IPS DF 19.7 (cell line): ENCODE results near the gene MCM5.

Experiments used
- DNase-seq: peaks from one replicate; pipeline ENCODE4 v3.0.0-alpha.2; 2013; ENCODE audit warnings: low read depth, low spot score

MCM5 gene

DNA sequence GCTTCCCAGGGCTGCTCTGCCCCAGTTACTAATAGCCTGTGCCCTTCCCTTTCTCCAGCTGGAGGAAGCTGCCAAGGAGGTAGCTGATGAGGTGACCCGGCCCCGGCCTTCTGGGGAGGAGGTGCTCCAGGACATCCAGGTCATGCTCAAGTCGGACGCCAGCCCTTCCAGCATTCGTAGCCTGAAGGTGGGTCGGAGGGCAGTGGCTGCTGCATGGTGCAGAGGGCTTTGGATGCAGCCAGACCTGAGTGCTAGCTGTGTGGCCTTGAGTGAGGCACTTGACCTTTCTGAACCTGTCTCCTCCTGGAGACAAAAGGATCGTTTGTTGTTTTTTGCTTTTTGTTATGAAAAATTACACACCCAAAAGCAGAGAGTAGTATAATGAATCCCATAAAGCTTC lies 3.4 kb downstream of the MCM5 start:
- no peak for DNase-seq

DNA sequence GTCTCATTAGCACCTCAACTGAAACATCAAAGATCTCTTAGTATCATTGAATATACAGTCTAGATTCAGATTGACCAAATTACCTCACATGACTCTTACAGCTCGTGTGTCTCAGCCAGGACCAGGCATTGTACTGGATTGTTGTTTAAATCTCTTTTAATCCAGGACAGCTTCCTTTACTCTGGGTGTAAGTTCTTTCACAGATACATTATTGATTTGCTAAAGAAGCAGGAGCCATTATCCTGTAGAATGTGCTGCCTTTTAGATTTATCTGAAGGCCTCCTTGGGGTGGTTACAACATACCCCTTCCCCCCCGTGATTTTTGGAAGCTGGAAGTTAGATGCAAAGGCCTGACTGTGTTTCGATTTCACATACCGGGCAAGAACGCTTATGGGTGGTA lies 4.2 kb downstream of the MCM5 start:
- DNase-seq: no peak

DNA sequence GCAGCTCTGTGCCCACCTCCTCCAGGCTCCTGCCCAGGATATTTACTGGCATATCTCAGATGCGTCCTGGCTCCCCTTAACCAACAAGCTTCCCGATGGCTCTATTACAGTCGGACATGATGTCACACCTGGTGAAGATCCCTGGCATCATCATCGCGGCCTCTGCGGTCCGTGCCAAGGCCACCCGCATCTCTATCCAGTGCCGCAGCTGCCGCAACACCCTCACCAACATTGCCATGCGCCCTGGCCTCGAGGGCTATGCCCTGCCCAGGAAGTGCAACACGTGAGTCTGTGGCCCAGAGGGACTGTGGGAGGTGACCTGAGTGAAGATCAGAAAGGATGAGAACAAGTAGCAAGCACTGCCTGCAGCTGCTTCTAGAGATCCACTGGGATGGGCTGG lies 6.5 kb downstream of the MCM5 start:
- DNase-seq: no peak

DNA sequence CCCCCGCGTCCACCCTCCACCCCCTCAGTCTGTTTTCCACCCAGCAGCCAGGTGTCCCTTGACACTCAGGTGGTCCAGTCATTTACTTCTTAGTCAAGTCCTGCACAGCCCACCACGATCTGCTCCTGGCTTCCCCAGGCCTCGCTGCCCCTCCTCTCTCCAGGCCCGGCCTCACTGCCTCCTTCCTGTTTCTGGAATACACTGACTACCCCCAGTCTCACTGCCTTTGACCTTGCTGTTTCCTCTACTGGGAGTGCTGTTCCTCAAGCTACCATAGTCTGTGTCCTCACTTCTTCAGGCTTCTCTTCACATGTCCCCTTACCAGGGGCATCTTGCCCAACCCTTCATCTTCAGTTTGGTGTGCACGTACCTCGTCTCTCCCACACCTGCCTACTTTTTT lies 7.4 kb downstream of the MCM5 start:
- no peak for DNase-seq

DNA sequence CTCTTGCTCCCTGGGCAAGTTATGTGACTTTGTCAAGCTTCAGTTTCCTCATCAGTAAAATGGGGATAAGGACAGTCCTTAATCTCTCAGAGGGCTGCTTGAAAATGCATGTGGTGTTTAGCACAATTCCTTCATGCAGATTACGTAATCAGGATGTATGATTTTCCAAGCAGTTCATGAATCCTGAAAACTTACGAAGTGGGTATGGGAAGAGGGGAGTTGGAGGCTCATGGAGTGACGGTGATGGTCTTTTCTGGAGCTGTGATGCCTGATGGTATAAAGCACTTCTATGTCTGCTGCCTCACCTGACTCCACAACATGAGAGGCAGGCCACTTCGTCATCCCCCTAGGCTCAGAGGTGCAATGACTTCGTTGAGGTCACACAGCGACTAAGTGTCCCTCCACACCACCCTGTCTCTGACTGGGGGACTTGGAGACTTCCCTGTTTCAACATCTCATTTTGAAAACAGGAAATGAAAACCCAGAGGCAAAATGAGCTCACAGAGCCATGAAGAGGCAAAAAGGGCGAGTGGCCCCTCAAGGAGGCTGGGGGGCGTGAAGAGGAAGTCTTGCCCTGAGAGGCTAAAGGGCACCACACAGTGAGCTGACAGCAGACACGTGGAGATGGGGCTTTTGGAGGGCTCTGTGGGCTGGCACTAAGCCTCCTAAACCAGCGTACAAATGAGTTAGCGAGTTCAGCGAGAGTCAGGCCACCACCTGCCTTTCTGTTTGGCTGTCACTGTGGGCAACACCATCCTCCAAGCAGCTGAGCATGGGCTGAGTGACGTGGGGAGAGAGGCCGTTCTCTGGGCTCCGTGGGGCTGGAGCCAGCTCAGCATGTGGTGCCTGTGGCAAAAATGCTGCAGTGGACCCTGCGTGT lies 10.1 kb downstream of the MCM5 start:
- no peak for DNase-seq

DNA sequence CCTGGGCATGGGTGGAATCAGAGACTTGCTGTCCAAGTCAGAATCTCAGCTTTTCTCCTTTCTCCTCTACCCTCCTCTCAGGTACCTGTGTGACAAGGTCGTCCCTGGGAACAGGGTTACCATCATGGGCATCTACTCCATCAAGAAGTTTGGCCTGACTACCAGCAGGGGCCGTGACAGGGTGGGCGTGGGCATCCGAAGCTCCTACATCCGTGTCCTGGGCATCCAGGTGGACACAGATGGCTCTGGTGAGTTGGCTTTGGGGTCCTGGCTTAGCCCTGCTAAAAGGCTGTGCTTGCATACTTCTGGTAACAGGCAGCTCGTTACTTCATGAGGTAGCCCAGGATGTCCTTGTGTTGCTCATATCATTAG lies 10.7 kb downstream of the MCM5 start:
- DNase-seq: no peak

DNA sequence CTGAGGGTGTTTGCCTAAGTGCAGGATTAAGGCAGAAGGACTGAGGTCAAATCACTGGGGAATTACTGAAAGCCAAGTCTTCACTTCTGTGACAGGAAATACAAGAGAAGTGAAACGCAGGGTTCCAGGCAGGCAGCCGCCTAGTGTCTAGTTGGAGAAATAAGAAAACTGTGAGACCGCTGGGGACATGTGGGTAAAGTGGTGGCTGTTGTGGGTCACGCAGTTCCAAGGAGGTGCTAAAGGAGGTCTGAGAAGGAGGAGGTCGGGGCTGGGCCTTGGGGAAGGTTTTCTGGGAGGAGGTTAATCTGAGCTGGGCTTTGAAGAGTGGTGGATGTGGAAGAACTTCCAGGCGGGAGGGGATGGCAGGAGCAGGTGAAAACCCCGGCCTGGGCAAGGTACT lies 11.2 kb downstream of the MCM5 start:
- DNase-seq: no peak

DNA sequence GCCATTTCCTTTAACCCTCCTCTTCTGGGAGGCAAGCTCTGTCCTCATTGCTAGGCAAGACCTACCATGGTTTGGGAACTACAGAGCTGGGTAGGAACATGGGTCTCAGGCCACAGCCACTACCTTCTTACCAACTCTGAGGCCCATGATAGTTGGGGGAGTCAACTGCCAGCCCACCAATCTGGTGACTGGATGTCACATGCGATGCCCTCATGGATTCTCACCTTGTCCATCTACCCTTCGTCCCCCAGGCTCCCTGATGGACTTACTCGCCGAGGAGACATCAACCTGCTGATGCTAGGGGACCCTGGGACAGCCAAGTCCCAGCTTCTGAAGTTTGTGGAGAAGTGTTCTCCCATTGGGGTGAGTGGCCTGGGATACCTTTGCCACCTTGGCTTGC lies 13.7 kb downstream of the MCM5 start:
- DNase-seq: no peak

DNA sequence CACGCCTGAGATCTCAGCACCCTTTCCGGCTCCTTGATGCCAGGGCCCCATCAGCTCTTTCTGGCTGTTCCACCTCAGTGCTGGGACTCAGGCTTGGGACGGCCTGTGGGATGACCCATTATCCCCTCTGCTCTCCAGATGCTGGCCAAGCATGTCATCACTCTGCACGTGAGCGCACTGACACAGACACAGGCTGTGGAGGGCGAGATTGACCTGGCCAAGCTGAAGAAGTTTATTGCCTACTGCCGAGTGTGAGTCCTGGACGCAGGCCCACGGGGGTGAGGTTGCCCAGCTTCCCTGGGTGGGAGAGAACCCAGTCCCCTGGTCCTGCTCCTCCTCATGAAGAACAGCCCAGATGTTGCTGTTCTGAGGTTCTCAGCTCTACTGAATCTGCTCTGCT lies 17.7 kb downstream of the MCM5 start:
- no peak for DNase-seq

DNA sequence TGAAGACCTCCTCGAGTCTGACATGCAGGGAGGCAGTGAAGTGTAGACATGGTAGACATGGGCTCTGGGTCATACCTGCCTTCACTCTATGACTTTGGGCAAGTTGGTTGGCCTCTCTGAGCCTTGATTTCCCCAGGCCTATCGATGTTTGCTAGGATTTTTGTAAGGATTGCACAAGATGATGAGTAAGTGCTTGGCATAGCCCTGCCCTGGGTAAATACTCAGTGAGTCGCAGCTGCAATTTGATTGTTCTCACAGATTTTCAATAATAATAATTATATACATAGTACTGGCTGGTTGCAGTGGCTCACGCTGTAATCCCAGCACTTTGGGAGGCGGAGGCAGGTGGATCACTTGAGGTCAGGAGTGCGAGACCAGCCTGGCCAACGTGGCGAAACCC lies 18.1 kb downstream of the MCM5 start:
- DNase-seq: no peak

DNA sequence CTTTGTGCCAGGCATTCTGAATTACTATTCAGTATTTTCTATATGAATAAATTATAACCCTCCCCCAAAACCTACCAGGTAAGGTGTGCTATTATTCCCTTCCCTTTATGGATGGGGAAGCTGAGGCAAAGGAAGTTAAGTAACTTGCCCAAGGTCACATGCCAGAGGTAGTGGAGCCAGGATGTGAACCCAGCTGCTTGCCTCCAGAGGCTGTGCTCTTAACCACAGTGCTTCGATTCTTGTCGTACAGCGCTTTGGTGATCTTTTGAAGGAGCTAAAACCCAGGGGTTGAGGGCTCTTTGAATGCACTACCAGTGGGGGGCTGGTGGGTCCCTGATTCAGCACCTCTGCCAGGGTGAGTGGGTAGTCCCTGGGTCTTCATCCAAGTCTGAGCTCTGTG lies 18.8 kb downstream of the MCM5 start:
- DNase-seq: no peak

DNA sequence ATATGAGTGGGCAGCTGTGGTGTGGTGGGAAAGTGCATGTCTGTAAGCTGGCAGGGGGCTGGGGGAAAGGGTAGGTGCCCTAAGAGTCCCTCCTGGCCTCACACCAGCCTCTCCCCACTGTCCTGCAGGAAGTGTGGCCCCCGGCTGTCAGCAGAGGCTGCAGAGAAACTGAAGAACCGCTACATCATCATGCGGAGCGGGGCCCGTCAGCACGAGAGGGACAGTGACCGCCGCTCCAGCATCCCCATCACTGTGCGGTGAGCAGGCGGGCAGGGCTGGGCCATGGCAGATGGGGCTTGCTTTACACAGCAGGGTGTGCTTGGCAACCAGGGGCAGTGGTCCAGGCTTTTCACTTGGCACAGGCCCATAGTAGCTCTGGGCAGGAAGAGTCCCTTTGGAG lies 19.8 kb downstream of the MCM5 start:
- no peak for DNase-seq

DNA sequence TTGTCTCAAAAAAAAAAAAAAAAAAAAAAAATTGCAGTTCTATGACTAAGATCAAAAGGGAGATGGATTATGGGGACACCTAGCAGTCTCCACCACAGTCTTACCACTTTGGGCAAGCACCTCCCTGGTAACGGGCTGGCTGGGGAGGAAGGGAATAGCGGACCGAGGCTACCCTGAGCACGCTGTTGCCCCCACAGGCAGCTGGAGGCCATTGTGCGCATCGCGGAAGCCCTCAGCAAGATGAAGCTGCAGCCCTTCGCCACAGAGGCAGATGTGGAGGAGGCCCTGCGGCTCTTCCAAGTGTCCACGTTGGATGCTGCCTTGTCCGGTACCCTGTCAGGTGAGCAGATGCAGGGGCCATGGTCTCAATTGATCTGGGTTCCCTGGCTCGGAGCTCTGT lies 21.2 kb downstream of the MCM5 start:
- no peak for DNase-seq

DNA sequence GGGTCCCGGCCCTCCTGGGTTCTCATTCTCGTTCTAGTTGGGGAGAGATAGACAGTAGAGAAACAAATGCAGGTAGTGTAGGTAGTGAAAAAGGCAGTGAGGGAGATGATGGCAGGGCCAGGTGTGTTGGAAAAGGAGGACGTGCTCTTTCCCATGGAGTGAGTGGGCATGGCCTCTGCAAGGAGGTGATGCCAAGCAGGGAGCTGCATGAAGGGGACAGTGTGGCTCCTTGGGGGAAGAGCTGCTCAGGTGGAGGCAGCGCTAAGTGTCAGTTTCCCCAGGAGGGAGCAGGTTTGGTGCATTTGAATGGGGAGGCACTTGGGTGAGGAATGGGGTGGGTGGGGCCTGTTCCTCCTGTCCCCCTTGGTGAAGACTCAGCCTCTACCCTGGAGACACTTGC lies 22.2 kb downstream of the MCM5 start:
- DNase-seq: no peak

DNA sequence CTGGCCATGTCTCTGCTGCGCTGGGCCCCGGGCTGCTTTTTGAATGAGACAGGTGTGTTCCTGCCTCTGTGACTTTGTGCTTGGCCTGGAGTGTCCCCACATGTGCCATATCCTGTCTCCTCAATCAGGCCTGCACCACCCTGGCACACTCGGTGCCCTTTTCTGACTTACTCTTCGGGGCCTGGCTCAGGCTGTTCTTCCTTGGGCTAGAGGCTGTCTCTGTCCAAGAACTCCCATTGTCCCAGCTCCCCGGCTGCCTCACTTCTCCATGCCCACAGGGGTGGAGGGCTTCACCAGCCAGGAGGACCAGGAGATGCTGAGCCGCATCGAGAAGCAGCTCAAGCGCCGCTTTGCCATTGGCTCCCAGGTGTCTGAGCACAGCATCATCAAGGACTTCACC lies 23.0 kb downstream of the MCM5 start:
- no peak for DNase-seq

DNA sequence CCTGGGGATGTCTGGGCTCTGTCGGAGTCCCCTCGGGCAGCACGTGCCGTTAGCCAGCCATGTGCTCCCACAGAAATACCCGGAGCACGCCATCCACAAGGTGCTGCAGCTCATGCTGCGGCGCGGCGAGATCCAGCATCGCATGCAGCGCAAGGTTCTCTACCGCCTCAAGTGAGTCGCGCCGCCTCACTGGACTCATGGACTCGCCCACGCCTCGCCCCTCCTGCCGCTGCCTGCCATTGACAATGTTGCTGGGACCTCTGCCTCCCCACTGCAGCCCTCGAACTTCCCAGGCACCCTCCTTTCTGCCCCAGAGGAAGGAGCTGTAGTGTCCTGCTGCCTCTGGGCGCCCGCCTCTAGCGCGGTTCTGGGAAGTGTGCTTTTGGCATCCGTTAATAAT lies 24.1 kb downstream of the MCM5 start:
- no peak for DNase-seq

DNA sequence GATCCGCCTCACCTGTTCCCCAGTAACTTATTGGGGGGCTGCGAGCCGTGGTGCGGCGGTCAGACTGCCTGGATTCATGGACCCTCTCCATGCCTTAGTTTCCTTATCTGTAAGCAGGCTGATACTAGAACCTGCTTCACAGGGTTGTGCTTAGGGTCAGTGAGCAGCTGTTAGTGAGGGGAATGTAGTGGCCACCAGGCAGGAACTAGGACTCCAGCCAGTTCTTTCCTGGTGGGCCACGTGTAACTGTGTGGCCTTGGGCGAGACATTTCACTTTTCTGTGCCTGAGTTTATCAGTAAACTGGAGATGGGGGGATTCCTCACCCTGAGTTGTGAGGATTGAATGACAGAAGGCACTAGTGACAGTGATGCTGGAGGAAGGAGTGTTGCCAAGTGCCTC lies 24.8 kb downstream of the MCM5 start:
- no peak for DNase-seq

DNA sequence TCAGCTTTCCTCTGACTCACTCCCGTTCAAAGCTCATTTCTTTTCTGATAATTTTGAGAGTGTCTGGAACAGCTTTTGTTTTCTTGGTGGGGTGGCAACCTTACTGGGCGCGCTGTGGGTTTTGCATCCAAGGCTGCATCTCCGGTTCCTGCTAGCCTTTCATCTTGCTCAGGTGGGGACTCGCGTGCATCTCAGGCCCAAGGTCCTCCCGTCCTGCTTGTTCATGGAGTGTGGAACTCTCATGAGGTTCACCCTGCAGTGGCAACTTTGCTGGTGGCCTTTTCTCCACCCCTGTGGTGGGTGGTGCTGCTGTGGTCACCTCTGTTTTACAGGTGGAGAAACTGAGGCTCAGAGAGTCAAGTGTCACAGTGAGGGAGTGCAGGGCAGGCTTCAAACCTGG lies 25.6 kb downstream of the MCM5 start:
- DNase-seq: no peak

DNA sequence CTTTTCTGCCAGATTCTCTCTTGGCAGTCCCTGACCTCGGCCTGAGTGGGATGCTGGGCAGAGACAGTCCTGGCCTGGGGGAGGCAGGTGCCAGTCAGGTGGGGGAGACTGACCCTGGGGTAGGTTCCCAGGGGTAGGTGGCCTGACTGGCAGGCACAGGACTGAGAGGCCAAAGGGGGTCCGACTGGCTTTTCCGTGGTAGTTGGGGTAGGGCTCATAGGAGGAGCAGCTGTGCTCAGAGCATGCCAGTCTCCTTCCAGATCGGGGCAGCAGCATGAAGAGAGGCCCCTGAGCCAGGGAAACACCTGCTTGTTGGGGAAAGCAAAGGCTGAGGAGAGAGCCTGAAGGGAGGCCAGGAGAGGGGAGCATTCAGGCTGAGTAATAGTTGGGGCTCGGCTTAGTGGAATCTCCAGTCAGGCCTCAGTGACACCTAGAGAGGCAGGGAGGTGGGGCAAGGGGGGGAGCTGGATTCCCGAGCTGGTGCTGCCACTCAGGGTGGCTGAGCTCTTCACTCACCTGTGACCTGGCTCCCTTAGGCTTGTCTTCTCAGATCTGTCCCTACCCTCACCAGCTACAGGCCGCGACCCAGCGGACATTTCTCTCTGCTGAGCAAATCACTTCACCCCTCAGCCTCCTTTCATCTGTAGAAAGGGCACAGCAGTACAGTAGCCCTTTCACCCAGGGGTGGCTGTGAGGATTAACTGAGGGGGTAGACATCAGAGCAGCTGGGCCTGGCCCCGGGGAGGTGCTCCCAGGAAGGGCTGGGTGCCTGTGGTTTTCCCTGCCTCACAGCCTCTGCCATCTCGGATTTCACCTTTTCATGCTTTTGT lies 26.2 kb downstream of the MCM5 start:
- no peak for DNase-seq

DNA sequence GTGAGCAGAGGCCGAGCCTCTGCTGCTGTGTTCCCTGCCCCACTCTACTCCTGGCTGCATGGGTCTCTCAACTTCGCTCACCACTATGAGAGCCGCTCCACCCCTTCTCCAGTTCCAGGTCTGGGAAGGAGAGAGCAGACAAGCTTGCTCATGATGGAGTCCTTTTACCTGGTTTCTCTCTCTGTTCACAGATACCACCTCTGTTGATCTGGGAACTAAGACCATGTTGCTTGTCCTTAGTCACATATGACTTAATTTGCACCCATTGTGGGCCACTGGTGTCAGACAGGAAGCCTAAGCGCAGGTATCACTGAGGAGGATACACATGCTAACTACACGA lies 26.8 kb downstream of the MCM5 start:
- no peak for DNase-seq

DNA sequence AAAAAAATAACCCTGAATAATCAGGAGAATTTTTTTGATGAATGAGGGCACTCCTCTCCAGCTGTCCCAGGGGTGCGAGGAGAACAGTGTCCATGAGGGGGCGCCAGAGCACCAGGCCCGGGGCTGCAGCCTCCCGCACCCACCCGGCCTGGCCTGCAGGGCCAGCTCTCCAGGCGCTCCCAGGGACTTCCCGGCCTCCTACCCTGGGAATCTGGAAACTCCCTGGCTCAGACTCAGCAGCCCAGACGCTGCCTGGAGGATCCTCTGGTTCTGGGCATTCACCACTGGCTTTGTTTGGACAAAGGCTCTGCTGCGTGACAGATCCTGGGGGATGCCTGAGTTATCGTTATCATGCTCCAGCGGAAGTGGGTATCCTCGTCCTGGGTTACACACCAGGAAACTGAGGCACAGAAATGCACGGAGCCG lies 31.0 kb downstream of the MCM5 start:
- DNase-seq: no peak

DNA sequence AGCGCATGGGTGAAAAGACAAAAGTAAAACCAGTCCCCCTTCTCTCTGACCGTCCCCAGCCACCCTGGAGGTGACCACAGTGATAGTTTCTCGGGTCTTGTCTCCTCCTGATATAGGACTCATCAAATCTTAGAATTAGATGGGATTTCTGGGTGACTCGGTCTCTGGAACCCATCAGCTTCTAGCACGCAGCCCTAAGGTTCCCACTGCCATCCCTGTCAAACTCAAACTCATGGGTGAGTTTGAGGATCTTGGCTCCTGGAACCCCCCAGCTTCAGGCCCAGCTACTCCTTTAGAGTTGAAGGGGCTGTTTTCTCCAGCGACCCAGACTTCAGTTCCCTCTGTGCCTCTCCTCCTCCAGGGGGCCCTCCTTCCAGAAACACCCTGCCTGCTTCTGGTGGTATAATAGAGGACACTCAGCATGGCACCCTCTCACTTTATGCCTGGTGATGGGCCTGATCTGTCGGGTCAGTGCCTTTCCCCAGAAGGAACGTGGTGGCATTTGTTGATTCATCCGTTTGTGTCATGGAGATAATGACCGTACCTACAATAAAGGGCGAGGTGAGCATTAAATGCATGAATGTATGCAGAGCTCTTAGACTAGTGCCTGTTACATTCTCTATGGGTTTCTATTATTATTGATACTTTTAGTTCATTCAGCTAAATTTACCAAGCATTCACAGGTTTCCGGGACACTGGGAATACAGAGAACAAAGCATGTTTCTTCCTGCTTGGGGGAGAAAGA lies 31.7 kb downstream of the MCM5 start:
- no peak for DNase-seq
